HEK293 (cell line): Measurements from ENCODE around the gene RTTN.

Experiments
- CTCF ChIA-PET: fragments of 350-600 bp; formaldehyde crosslinking; extraction: SDS; loops from one replicate; lab custom pipeline; 2021; ENCODE audit warnings: antibody characterized with exemption; lab: Yijun Ruan, JAX
- POLR2A ChIA-PET: fragments of 300-600 bp; formaldehyde crosslinking; extraction: SDS; loops from one replicate; lab custom pipeline; 2020; ENCODE audit warnings: antibody characterized with exemption, inconsistent platforms; lab: Yijun Ruan, JAX
- H3K27ac ChIP-seq: fragments of 200-500 bp; sonication (Bioruptor generic); 2 replicates; pipeline ENCODE4 v1.5.1; 2014; ENCODE audit warnings: low read depth, low read length, control low read depth, inconsistent platforms; ENCODE audit errors: extremely low read depth
- H3K36me3 ChIP-seq, 2 experiments: fragments of 200-500 bp in 1 of 2; sonication (Bioruptor generic) in 1 of 2; 1 replicate in 1 of 2; 2 replicates in 1 of 2; pipeline ENCODE4 v1.5.1; 2014 to 2017; ENCODE audit warnings: inconsistent platforms in 2 of 2, low read length in 2 of 2; ENCODE audit not compliant: control insufficient read depth in 2 of 2, insufficient read depth in 1 of 2
- H3K4me1 ChIP-seq: fragments of 200-500 bp; sonication (Bioruptor generic); 2 replicates; pipeline ENCODE4 v1.5.1; 2014; ENCODE audit warnings: mild to moderate bottlenecking, low read length, inconsistent platforms; ENCODE audit not compliant: control insufficient read depth, insufficient read depth
- H3K4me3 ChIP-seq: 2 replicates; pipeline ENCODE4 v1.5.1; 2011; ENCODE audit warnings: low read depth, mild to moderate bottlenecking, control low read depth, low read length, moderate library complexity
- H3K9me3 ChIP-seq: fragments of 200-500 bp; sonication (Bioruptor generic); 2 replicates; pipeline ENCODE4 v1.5.1; 2014; ENCODE audit warnings: low read depth, low read length, inconsistent platforms; ENCODE audit not compliant: control insufficient read depth, insufficient read depth
- EGR2 ChIP-seq: fragments of 450-650 bp; formaldehyde crosslinking; IDR thresholded peaks from 2 replicates; pipeline ENCODE4 v1.5.1; 2016; ENCODE audit warnings: low read depth, missing biosample characterization, missing genetic modification characterization
- GFI1B ChIP-seq: fragments of 450-650 bp; formaldehyde crosslinking; IDR thresholded peaks from 2 replicates; pipeline ENCODE4 v1.5.1; 2016; ENCODE audit warnings: missing biosample characterization, missing genetic modification characterization
- GLIS2 ChIP-seq: fragments of 450-650 bp; formaldehyde crosslinking; IDR thresholded peaks from 2 replicates; pipeline ENCODE4 v1.5.1; 2016; ENCODE audit warnings: missing biosample characterization, missing genetic modification characterization
- IKZF3 ChIP-seq: fragments of 450-650 bp; IDR thresholded peaks from 2 replicates; pipeline ENCODE4 v1.5.0; 2018; ENCODE audit warnings: missing biosample characterization, mild to moderate bottlenecking, missing genetic modification characterization, moderate library complexity
- KLF8 ChIP-seq: fragments of 450-650 bp; formaldehyde crosslinking; IDR thresholded peaks from 2 replicates; pipeline ENCODE4 v1.5.1; 2016; ENCODE audit warnings: missing biosample characterization, missing genetic modification characterization
- MYNN ChIP-seq: fragments of 450-650 bp; formaldehyde crosslinking; IDR thresholded peaks from 2 replicates; pipeline ENCODE4 v1.5.1; 2016; ENCODE audit warnings: missing biosample characterization, missing genetic modification characterization, borderline replicate concordance
- PRDM10 ChIP-seq: fragments of 450-650 bp; formaldehyde crosslinking; IDR thresholded peaks from 2 replicates; pipeline ENCODE4 v1.5.1; 2016; ENCODE audit warnings: missing biosample characterization, missing genetic modification characterization
- SALL2 ChIP-seq: fragments of 450-650 bp; formaldehyde crosslinking; IDR thresholded peaks from 2 replicates; pipeline ENCODE4 v1.5.0; 2017; ENCODE audit warnings: missing biosample characterization, mild to moderate bottlenecking, missing genetic modification characterization, borderline replicate concordance
- SCRT2 ChIP-seq: fragments of 450-650 bp; formaldehyde crosslinking; IDR thresholded peaks from 2 replicates; pipeline ENCODE4 v1.5.1; 2016; ENCODE audit warnings: missing biosample characterization, missing genetic modification characterization
- SETDB1 ChIP-seq: IDR thresholded peaks from one replicate; pipeline ENCODE4 v1.6.1; 2017; ENCODE audit warnings: mild to moderate bottlenecking, low read length, moderate library complexity, mixed read lengths; ENCODE audit not compliant: insufficient read length
- SP3 ChIP-seq: fragments of 450-650 bp; formaldehyde crosslinking; IDR thresholded peaks from 2 replicates; pipeline ENCODE4 v1.5.1; 2016; ENCODE audit warnings: missing biosample characterization, missing genetic modification characterization
- TCF7L2 ChIP-seq: IDR thresholded peaks from 2 replicates; pipeline ENCODE4 v1.6.1; 2011; ENCODE audit warnings: low read depth, mild to moderate bottlenecking, inconsistent platforms, low read length, moderate library complexity, borderline replicate concordance
- TRIM28 ChIP-seq: IDR thresholded peaks from 2 replicates; pipeline ENCODE4 v1.6.1; 2011; ENCODE audit warnings: low read length, control low read depth, borderline replicate concordance
- ZBTB17 ChIP-seq: fragments of 450-650 bp; formaldehyde crosslinking; IDR thresholded peaks from 2 replicates; pipeline ENCODE4 v1.5.1; 2016; ENCODE audit warnings: missing biosample characterization, missing genetic modification characterization
- ZBTB26 ChIP-seq: fragments of 450-650 bp; formaldehyde crosslinking; optimal IDR thresholded peaks from 2 replicates; pipeline ENCODE3; 2016; ENCODE audit warnings: missing biosample characterization, mild to moderate bottlenecking, missing genetic modification characterization
- ZFP69B ChIP-seq: fragments of 450-650 bp; formaldehyde crosslinking; IDR thresholded peaks from 2 replicates; pipeline ENCODE4 v1.5.1; 2016; ENCODE audit warnings: missing biosample characterization, missing genetic modification characterization
- ZNF132 ChIP-seq: fragments of 450-650 bp; formaldehyde crosslinking; IDR thresholded peaks from 2 replicates; pipeline ENCODE4 v1.5.1; 2017; ENCODE audit warnings: missing biosample characterization, missing genetic modification characterization, borderline replicate concordance
- ZNF133 ChIP-seq: fragments of 450-650 bp; formaldehyde crosslinking; IDR thresholded peaks from 2 replicates; pipeline ENCODE4 v1.5.1; 2016; ENCODE audit warnings: missing biosample characterization, missing genetic modification characterization
- ZNF146 ChIP-seq: fragments of 450-650 bp; formaldehyde crosslinking; IDR thresholded peaks from 2 replicates; pipeline ENCODE4 v1.5.1; 2016; ENCODE audit warnings: missing biosample characterization, missing genetic modification characterization
- ZNF239 ChIP-seq: fragments of 450-650 bp; formaldehyde crosslinking; IDR thresholded peaks from 2 replicates; pipeline ENCODE4 v1.5.1; 2016; ENCODE audit warnings: missing biosample characterization, missing genetic modification characterization
- ZNF302 ChIP-seq: fragments of 450-650 bp; formaldehyde crosslinking; IDR thresholded peaks from 2 replicates; pipeline ENCODE4 v1.5.1; 2016; ENCODE audit warnings: missing biosample characterization, missing genetic modification characterization, low read depth
- ZNF37A ChIP-seq: fragments of 450-650 bp; IDR thresholded peaks from 2 replicates; pipeline ENCODE4 v1.5.1; 2018; ENCODE audit warnings: missing biosample characterization, missing genetic modification characterization
- ZNF433 ChIP-seq: fragments of 450-650 bp; formaldehyde crosslinking; IDR thresholded peaks from 2 replicates; pipeline ENCODE4 v1.5.1; 2016; ENCODE audit warnings: missing biosample characterization, missing genetic modification characterization, low read depth
- ZNF521 ChIP-seq: fragments of 450-650 bp; formaldehyde crosslinking; IDR thresholded peaks from 2 replicates; pipeline ENCODE4 v1.5.1; 2017; ENCODE audit warnings: missing biosample characterization, mild to moderate bottlenecking, missing genetic modification characterization
- ZNF529 ChIP-seq: fragments of 450-650 bp; formaldehyde crosslinking; IDR thresholded peaks from 2 replicates; pipeline ENCODE4 v1.5.1; 2017; ENCODE audit warnings: missing genetic modification characterization, missing biosample characterization; ENCODE audit not compliant: insufficient replicate concordance
- ZNF571 ChIP-seq: fragments of 450-650 bp; formaldehyde crosslinking; IDR thresholded peaks from 2 replicates; pipeline ENCODE4 v1.5.0; 2017; ENCODE audit warnings: missing biosample characterization, missing genetic modification characterization
- ZNF626 ChIP-seq: fragments of 450-650 bp; sonication (Bioruptor Pico); formaldehyde crosslinking; IDR thresholded peaks from 2 replicates; pipeline ENCODE4 v1.5.1; 2018; ENCODE audit warnings: missing biosample characterization, missing genetic modification characterization, inconsistent platforms
- ZNF768 ChIP-seq: fragments of 450-650 bp; formaldehyde crosslinking; IDR thresholded peaks from 2 replicates; pipeline ENCODE4 v1.5.1; 2018; ENCODE audit warnings: missing biosample characterization, mild to moderate bottlenecking, missing genetic modification characterization
- ZNF785 ChIP-seq: fragments of 450-650 bp; formaldehyde crosslinking; IDR thresholded peaks from 2 replicates; pipeline ENCODE4 v1.5.1; 2016; ENCODE audit warnings: missing biosample characterization, missing genetic modification characterization

The RTTN gene

GRCh38 chr18:70227438-70227837 is 22.0 kb upstream of the RTTN start:
- Histone ChIP-seq H3K9me3 (no peaks in the 10 kb centered on the region), H3K27ac (no peak overlapping the region), H3K36me3 (no peaks in the 10 kb centered on the region), H3K4me1 (peaks cover 6% of the 10 kb centered on the region), H3K4me3 (no peak overlapping the region)
- TF ChIP-seq PRDM10 (no peak), ZNF133 (no peak), TCF7L2 (no peak), KLF8 (no peak), ZNF433 (tag by site-specific recombination) (no peak), TRIM28 (peak; percentile 97; the same call in 1 of the 2 replicates), SETDB1 (peak; percentile 93)
- CTCF ChIA-PET: interaction anchor here (1.2 kb wide), 1 partner anchor 207 kb away, joined by 3 read pairs; no protein-coding TSS in a partner anchor
- POLR2A ChIA-PET: no interaction called here

GRCh38 chr18:70221915-70222278 is 16.4 kb upstream of the RTTN start:
- Histone ChIP-seq H3K4me1 (no peaks in the 10 kb centered on the region), H3K4me3 (no peak overlapping the region), H3K9me3 (no peaks in the 10 kb centered on the region), H3K27ac (no peak overlapping the region), H3K36me3 (no peaks in the 10 kb centered on the region)
- no peak for TF ChIP-seq GFI1B (tag by site-specific recombination)
- no peak for TF ChIP-seq ZNF146 (tag by site-specific recombination)
- TF ChIP-seq ZNF626 (tag by site-specific recombination): no peak
- no peak for TF ChIP-seq ZNF529 (tag by site-specific recombination)
- no peak for TF ChIP-seq SCRT2 (tag by site-specific recombination)
- TF ChIP-seq ZNF785: no peak
- no peak for TF ChIP-seq EGR2
- TF ChIP-seq ZBTB17 (tag by site-specific recombination): no peak
- TF ChIP-seq ZNF521 (tag by site-specific recombination): no peak
- no peak for TF ChIP-seq IKZF3 (tag by site-specific recombination)
- no peak for TF ChIP-seq SP3 (tag by site-specific recombination)
- TF ChIP-seq SALL2 (tag by site-specific recombination): no peak
- TF ChIP-seq ZNF571: no peak
- POLR2A ChIA-PET: no interaction called here
- CTCF ChIA-PET: interaction anchor here (1.2 kb wide), 1 partner anchor 26 kb away, joined by 3 read pairs; no protein-coding TSS in a partner anchor

- Histone ChIP-seq H3K27ac (no peak overlapping the region), H3K4me1 (no peaks in the 10 kb centered on the region), H3K4me3 (no peak overlapping the region), H3K36me3 (no peaks in the 10 kb centered on the region), H3K9me3 (no peaks in the 10 kb centered on the region)
- ChIA-PET POLR2A (no interaction called here), CTCF (no interaction called here)
- no peak for TF ChIP-seq ZNF768 (tag by site-specific recombination)
- no peak for TF ChIP-seq SCRT2 (tag by site-specific recombination)
- no peak for TF ChIP-seq ZNF239 (tag by site-specific recombination)
- no peak for TF ChIP-seq ZNF37A
- no peak for TF ChIP-seq ZNF132 (tag by site-specific recombination)
- TF ChIP-seq GLIS2 (tag by site-specific recombination): no peak
- no peak for TF ChIP-seq ZBTB26 (tag by site-specific recombination)
- TF ChIP-seq ZNF302: no peak
- TF ChIP-seq MYNN (tag by site-specific recombination): no peak
- no peak for TF ChIP-seq ZFP69B (tag by site-specific recombination)
Measured at GRCh38 chr18:70221156-70221914, 15.8 kb upstream of the RTTN start.
